SK-N-SH (cell line): Measurements from ENCODE around the gene DNAJB8. TPM values are rescaled to one million over a fixed set of nuclear protein-coding genes. Genes with fewer than 3 reads are reported as not detected.

Source experiments
- CTCF ChIA-PET: fragments of 300-600, 350-600 bp; formaldehyde crosslinking; extraction: SDS; loops from one replicate; lab custom pipeline; 2021; lab: Yijun Ruan, JAX
- POLR2A ChIA-PET: fragments of 350-600 bp; sonication (Branson Sonifier 250); formaldehyde crosslinking; extraction: SDS; loops from one replicate; lab custom pipeline; 2020; ENCODE audit warnings: antibody characterized with exemption, inconsistent platforms; lab: Yijun Ruan, JAX
- DNase-seq: peaks from one replicate; pipeline ENCODE4 v3.0.0; 2012
- H2AFZ ChIP-seq: fragments of 200-600 bp; sonication (generic); 2 replicates; pipeline ENCODE4 v1.8.1; 2016; ENCODE audit warnings: antibody characterized with exemption, mild to moderate bottlenecking, low read depth
- H3F3A ChIP-seq: fragments of 200-600 bp; sonication (generic); replicated peaks from 2 replicates; pipeline ENCODE3; 2016; ENCODE audit warnings: antibody characterized with exemption, mild to moderate bottlenecking; ENCODE audit not compliant: insufficient read depth
- H3K27ac ChIP-seq, 2 experiments: fragments of 200-500 bp in 1 of 2; fragments of 200-600 bp in 1 of 2; sonication (Bioruptor generic) in 1 of 2; sonication (generic), shearing (Covaris generic) in 1 of 2; 2 replicates each; pipeline versions ENCODE4 v1.5.1 to v1.6.1; 2014 to 2016; ENCODE audit warnings: low read depth in 2 of 2, inconsistent platforms in 1 of 2, low read length in 1 of 2, mild to moderate bottlenecking in 1 of 2, mixed read lengths in 1 of 2
- H3K27me3 ChIP-seq: fragments of 200-600 bp; sonication (generic), shearing (Covaris generic); 2 replicates; pipeline ENCODE4 v1.6.1; 2016; ENCODE audit warnings: mixed run types; ENCODE audit not compliant: insufficient read depth
- H3K36me3 ChIP-seq, 2 experiments: fragments of 200-500 bp in 1 of 2; fragments of 200-600 bp in 1 of 2; sonication (Bioruptor generic) in 1 of 2; sonication (generic) in 1 of 2; replicated peaks in 1 of 2; 2 replicates each; pipeline versions ENCODE3 to v1.5.1; 2014 to 2016; ENCODE audit warnings: low read length in 1 of 2, mild to moderate bottlenecking in 1 of 2; ENCODE audit not compliant: insufficient read depth in 2 of 2, control insufficient read depth in 1 of 2
- H3K4me1 ChIP-seq, 2 experiments: fragments of 200-500 bp in 1 of 2; fragments of 200-600 bp in 1 of 2; sonication (Bioruptor generic) in 1 of 2; sonication (generic), shearing (Covaris generic) in 1 of 2; 2 replicates each; pipeline versions ENCODE4 v1.5.1 to v1.6.1; 2014 to 2016; ENCODE audit warnings: low read depth in 1 of 2, low read length in 1 of 2, mixed run types in 1 of 2; ENCODE audit not compliant: insufficient read depth in 2 of 2, control insufficient read depth in 1 of 2
- H3K4me2 ChIP-seq: fragments of 200-600 bp; sonication (generic), shearing (Covaris generic); 2 replicates; pipeline ENCODE4 v1.6.1; 2017; ENCODE audit warnings: mixed run types
- H3K4me3 ChIP-seq, 2 experiments: fragments of 200-500 bp in 1 of 2; fragments of 200-600 bp in 1 of 2; sonication (Bioruptor generic) in 1 of 2; sonication (generic), shearing (Covaris generic) in 1 of 2; 2 replicates each; pipeline versions ENCODE4 v1.5.1 to v1.8.1; 2014 to 2016; ENCODE audit warnings: low read depth in 2 of 2, inconsistent platforms in 1 of 2, low read length in 1 of 2, mild to moderate bottlenecking in 1 of 2, mixed read lengths in 1 of 2, moderate library complexity in 1 of 2
- H3K79me2 ChIP-seq: fragments of 200-600 bp; sonication (generic); 2 replicates; pipeline ENCODE4 v1.8.1; 2017; ENCODE audit warnings: mild to moderate bottlenecking; ENCODE audit not compliant: insufficient read depth
- H3K9ac ChIP-seq: fragments of 200-600 bp; sonication (generic); 2 replicates; pipeline ENCODE4 v1.6.1; 2017; ENCODE audit warnings: mixed run types
- H3K9me2 ChIP-seq: fragments of 200-600 bp; sonication (generic); 2 replicates; pipeline ENCODE4 v1.6.1; 2017; ENCODE audit warnings: mixed run types
- H3K9me3 ChIP-seq: fragments of 200-600 bp; sonication (generic); 2 replicates; pipeline ENCODE4 v1.6.1; 2017; ENCODE audit warnings: mixed run types, mild to moderate bottlenecking, moderate library complexity
- H4K20me1 ChIP-seq: fragments of 200-600 bp; sonication (generic); 2 replicates; pipeline ENCODE4 v1.6.1; 2017; ENCODE audit warnings: mild to moderate bottlenecking, mixed run types; ENCODE audit not compliant: insufficient read depth
- CHD2 ChIP-seq: fragments of 150-350 bp; IDR thresholded peaks from 2 replicates; pipeline ENCODE4 v1.6.1; 2018; ENCODE audit warnings: low read length; ENCODE audit not compliant: partially characterized antibody
- FOXJ3 ChIP-seq: sonication (generic); formaldehyde crosslinking; IDR thresholded peaks from 2 replicates; pipeline ENCODE4 v1.5.1; 2020; ENCODE audit warnings: mild to moderate bottlenecking, missing genetic modification reagents
- GABPA ChIP-seq: IDR thresholded peaks from 2 replicates; pipeline ENCODE4 v1.4.0; 2012; ENCODE audit warnings: low read depth, mild to moderate bottlenecking
- JUND ChIP-seq: IDR thresholded peaks from 2 replicates; pipeline ENCODE4 v1.4.0; 2012
- NFIC ChIP-seq: IDR thresholded peaks from 2 replicates; pipeline ENCODE4 v1.4.0; 2012; ENCODE audit warnings: borderline replicate concordance
- NRF1 ChIP-seq: IDR thresholded peaks from 2 replicates; pipeline ENCODE4 v1.6.1; 2012; ENCODE audit warnings: low read depth, mild to moderate bottlenecking, low read length
- TAF1 ChIP-seq: IDR thresholded peaks from 2 replicates; pipeline ENCODE4 v1.6.1; 2012; ENCODE audit warnings: low read depth, mild to moderate bottlenecking, low read length, moderate library complexity, borderline replicate concordance
- WGBS: methylation state at CpG from one replicate; pipeline ENCODE4 v1.1.6; 2017; ENCODE audit warnings: low lambda C conversion rate; 5-methylcytosine and 5-hydroxymethylcytosine counted together
- polyA plus RNA-seq, 3 experiments: library from polyadenylated mRNA; depleted of rRNA; stranded (reverse); fragments of >200 nt; gene quantifications; 2 replicates each; pipeline ENCODE4 v1.2.3, GENCODE V29; 2012
- TF ChIP-seq, protein P1 (sequence below): IDR thresholded peaks from 2 replicates; pipeline ENCODE4 v1.6.1; 2012; ENCODE audit warnings: mild to moderate bottlenecking, low read depth, low read length, moderate library complexity
- TF ChIP-seq, protein P2 (sequence below): IDR thresholded peaks from 2 replicates; pipeline ENCODE4 v1.4.0; 2012; ENCODE audit warnings: low read depth, borderline replicate concordance
- TF ChIP-seq, protein P3 (sequence below): IDR thresholded peaks from 2 replicates; pipeline ENCODE4; 2012

DNAJB8 gene
- polyA plus RNA-seq, 1 of the 3 experiments (the other 2 are of a cell fraction) = not detected

DNA sequence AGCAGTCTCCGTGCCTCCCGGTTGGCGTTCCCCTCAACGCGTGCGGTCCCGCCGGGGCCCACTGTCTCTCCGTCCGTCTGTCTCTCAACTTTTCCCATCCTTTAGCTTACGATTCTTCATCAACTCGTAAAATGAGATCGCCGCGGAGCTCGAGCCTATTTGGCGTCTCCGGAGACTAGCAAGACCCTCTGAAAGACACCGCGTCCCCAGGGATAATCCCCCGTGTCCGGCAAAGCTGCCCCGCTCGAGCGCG lies 22.9 kb upstream of the DNAJB8 start (continued):
- TF ChIP-seq TAF1 = no peak
- TF ChIP-seq, protein P1, sequence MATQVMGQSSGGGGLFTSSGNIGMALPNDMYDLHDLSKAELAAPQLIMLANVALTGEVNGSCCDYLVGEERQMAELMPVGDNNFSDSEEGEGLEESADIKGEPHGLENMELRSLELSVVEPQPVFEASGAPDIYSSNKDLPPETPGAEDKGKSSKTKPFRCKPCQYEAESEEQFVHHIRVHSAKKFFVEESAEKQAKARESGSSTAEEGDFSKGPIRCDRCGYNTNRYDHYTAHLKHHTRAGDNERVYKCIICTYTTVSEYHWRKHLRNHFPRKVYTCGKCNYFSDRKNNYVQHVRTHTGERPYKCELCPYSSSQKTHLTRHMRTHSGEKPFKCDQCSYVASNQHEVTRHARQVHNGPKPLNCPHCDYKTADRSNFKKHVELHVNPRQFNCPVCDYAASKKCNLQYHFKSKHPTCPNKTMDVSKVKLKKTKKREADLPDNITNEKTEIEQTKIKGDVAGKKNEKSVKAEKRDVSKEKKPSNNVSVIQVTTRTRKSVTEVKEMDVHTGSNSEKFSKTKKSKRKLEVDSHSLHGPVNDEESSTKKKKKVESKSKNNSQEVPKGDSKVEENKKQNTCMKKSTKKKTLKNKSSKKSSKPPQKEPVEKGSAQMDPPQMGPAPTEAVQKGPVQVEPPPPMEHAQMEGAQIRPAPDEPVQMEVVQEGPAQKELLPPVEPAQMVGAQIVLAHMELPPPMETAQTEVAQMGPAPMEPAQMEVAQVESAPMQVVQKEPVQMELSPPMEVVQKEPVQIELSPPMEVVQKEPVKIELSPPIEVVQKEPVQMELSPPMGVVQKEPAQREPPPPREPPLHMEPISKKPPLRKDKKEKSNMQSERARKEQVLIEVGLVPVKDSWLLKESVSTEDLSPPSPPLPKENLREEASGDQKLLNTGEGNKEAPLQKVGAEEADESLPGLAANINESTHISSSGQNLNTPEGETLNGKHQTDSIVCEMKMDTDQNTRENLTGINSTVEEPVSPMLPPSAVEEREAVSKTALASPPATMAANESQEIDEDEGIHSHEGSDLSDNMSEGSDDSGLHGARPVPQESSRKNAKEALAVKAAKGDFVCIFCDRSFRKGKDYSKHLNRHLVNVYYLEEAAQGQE = no peak

DNA sequence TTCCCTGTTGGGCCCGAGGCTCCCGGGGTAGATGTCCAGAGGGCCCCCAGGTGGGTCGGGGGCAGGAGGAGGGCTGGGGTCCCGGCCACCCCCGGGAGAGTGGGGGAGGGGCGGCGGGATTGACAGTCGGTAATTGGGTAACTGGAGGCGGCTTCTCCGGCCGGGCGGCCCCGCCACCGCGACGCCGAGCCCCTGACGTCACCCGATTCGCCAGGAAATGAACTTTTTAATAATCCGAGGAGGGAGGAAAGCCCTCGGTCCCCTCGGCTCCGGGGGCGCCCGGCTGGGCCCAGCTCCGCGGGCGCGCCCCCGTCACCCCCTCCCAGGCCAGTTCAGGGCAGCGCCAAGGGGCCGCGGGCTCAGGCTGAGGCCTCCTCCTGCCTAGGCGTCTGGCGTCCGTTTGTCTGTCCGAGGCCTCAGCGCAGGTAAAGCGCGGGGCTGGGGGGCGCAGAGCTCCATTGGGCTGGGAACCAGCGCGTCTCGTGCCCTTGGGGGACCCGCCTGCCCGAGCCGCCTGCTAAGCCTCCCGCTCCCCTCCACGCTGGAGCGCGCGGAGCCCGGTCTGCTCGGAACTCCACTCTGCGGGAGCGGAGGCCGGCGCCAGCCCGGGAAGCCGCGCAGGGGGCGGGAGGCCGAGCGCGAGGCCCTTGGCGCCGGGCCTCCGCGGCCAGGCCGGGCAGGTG lies 22.4 kb upstream of the DNAJB8 start:
- peaks cover 23% of the 10 kb centered on the region; the same call in 1 of the 2 replicates for H3K27me3 ChIP-seq
- peak overlapping the region; percentile 80 for H3K9ac ChIP-seq

More for the DNA sequence above, 22.4 kb upstream of the DNAJB8 start:
- H3K4me3 ChIP-seq = peak overlapping the region; percentile 75 to 77
- POLR2A ChIA-PET = interaction anchor here (0.8 to 5.7 kb wide), 19 partner anchors 8 to 318 kb away, joined by 3 to 66 read pairs (median 3); no protein-coding TSS in a partner anchor
- H3K79me2 ChIP-seq = peaks cover 34% of the 10 kb centered on the region
- no peaks in the 10 kb centered on the region for H3F3A ChIP-seq
- CTCF ChIA-PET = interaction anchor here (0.8 to 13.1 kb wide), 14 partner anchors 8 to 313 kb away, joined by 3 to 177 read pairs (median 3); no protein-coding TSS in a partner anchor
- WGBS = 0% methylated on average over 6 of the region's 71 CpGs
- peaks cover 0 to 4% of the 10 kb centered on the region in 2 experiments for H3K36me3 ChIP-seq
- H2AFZ ChIP-seq = 0 out of 2 replicates have a peak overlapping the region, but pooled peaks have one; percentile 88
- H3K9me3 ChIP-seq = no peaks in the 10 kb centered on the region
- peaks cover 19% of the 10 kb centered on the region; the same call in 1 of the 2 replicates for H4K20me1 ChIP-seq
- DNase-seq = peak; percentile 78
- H3K4me2 ChIP-seq = peak overlapping the region; percentile 99
- no peak for TF ChIP-seq JUND
- TF ChIP-seq, protein P2, sequence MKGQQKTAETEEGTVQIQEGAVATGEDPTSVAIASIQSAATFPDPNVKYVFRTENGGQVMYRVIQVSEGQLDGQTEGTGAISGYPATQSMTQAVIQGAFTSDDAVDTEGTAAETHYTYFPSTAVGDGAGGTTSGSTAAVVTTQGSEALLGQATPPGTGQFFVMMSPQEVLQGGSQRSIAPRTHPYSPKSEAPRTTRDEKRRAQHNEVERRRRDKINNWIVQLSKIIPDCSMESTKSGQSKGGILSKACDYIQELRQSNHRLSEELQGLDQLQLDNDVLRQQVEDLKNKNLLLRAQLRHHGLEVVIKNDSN = no peak
- TF ChIP-seq GABPA = no peak
- no peak for TF ChIP-seq NFIC
- no peak for TF ChIP-seq NRF1
- no peak for TF ChIP-seq FOXJ3
- TF ChIP-seq CHD2 = no peak
- TF ChIP-seq, protein P3, sequence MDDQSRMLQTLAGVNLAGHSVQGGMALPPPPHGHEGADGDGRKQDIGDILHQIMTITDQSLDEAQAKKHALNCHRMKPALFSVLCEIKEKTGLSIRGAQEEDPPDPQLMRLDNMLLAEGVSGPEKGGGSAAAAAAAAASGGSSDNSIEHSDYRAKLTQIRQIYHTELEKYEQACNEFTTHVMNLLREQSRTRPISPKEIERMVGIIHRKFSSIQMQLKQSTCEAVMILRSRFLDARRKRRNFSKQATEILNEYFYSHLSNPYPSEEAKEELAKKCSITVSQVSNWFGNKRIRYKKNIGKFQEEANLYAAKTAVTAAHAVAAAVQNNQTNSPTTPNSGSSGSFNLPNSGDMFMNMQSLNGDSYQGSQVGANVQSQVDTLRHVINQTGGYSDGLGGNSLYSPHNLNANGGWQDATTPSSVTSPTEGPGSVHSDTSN = peak; percentile 45; the same call in 1 of the 2 replicates
- H3K4me1 ChIP-seq = peaks cover 0 to 9% of the 10 kb centered on the region in 2 experiments; a peak in 2 of 4 replicates
- H3K27ac ChIP-seq = peak overlapping the region; percentile 36 to 97
- no peaks in the 10 kb centered on the region for H3K9me2 ChIP-seq
